Colon (tissue), 2 donors: Measurements from ENCODE around the gene MT2A.

Experiments used
- FAIRE-seq: peaks from 2 replicates; lab custom pipeline; 2012; peaks lifted over from hg19 to GRCh38; lab: Jason Lieb, UNC
- donor health status: control.
- donor health status: control.

The MT2A gene

DNA sequence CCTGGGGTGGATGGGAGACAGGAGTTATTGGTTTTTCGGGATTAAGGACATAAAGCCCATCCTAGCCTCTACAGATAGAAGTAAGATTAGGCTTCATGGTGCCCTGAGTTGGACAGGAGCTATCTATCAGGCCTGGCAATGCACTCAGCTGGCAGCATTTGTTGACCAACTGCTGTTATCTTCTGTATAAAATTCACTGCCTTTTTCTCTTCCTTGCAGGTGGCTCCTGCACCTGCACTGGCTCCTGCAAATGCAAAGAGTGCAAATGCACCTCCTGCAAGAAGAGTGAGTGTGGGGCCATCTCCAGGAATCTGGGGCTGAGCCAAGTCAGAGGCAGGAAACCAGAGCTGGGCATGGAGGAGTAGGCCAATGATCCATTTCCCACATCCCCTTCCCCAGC, 30.7 kb downstream of the MT2A start:
- FAIRE-seq = no peak

DNA sequence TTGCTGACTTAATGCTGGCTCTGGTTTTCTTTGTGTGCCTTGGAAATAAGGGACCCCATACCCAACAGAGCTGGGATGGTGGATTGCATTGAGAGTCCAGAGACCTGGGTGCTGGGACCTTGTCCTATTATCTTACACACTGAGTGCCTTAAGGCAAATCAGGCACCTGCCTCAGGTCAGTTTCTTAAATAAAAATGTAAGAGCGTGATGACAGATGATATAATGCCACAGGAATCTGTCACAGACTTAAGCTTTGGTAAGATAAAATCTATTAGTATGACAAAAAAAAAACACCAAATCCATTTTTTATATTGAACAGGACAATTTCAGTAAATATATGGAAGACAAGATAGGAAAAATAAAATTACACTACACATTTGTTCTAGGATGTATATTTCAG, 31.7 kb downstream of the MT2A start:
- no peak for FAIRE-seq

DNA sequence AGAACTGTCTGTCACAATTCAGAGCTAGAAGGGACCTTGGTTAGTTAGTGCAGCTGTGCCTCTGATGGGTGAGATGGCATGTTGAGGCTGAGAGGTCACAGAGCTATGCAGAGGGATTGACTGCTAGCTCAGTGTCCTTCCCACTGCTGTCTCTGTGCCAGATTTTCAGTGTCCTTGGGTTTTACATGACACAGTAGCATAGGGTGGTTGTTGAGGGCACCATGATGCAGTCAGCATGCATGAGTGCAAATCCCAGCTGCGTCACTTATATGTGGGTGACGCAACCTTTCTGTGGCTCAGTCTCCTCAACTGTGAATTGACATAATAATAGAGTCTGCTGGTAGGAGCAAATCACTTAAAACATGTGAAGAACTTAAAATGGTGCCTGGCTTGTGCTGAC, 32.8 kb downstream of the MT2A start:
- no peak for FAIRE-seq

DNA sequence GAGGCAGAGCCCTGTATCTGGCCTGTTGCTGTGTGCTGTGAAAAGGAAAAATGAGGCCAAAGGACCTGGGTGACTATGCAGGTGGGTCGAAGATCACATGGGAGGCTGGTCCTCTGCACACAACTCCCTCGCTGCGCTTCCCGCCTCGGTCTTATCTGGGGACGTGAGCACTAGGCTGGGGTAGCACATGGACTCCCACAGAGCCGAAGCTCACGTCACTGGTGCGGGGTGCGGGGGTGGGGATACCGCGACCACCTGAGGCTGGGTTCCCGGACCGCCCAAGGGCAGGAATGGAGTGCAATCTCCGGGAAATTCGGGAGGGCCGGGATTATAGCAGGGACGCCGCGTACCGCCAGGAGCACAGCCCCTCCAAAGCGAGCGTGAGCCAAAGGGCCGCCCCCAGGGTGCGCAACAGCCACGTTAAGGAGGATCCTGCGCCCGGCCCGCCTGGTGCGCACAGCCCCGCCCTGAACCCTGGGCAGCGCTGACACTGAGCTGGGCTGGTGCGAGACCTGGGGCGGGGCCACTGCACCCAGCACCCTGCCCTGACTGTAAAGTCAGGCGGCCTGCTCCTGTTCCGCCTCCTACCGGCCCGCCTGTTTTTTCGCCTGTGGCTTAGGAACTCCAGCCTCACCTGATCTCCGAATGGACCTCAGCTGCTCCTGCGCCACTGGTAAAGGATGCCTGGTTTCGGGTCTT, 34.8 kb downstream of the MT2A start:
- no peak for FAIRE-seq

DNA sequence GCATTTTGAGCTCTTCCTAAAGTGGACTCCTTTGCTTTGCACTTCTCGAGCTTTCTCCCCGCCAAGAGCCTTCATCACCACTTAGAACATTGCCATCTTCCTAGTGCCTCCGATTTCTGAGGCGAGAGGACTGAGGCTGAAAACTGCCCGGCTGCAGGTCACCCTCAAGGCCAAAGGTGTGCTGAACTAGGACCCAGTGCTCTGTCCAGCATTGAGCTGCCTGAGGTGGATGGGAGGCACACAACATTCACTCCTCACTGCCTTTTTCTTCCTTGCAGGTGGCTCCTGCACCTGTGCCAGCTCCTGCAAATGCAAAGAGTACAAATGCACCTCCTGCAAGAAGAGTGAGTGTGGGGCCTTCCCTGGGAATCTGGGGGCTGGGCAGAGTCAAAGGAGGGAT, 35.4 kb downstream of the MT2A start:
- FAIRE-seq = no peak

DNA sequence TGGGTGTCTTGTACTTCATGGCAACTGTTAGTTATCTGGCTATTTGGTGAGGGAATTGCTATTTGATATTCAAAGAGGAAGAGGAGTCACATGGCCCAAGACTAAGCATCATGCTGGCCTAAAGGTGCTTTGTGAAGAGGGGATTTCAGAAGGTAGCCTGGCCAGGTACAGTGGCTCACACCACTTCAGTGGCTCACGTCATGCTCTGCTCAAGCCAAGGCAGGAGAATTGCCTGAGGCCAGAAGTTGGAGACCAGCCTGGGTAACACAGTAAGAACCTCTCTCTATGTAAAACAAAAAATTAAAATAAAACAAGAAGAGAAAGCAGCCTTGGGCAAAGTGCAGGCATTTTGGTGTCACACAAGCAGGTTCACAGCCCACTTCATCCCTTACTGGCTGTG, 36.9 kb downstream of the MT2A start:
- no peak for FAIRE-seq

DNA sequence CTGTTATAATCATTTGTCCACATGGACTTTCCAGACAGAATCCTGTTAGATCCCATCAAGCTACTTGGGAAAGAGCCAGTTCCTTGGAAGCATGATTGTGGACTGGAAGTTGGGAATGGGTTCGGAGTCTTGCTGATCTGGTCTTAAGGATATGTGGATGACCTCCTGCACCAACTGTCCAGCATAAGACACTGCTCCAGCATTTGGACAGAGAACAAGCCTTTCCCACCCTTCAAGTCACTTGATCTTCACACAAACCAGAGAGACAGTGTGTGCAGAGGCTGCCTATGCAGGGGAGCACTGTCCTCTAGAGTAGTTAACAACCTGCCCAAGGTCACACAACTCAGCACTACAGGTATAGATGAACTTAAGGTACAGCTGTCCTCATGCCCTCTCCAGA, 37.5 kb downstream of the MT2A start:
- FAIRE-seq = no peak

DNA sequence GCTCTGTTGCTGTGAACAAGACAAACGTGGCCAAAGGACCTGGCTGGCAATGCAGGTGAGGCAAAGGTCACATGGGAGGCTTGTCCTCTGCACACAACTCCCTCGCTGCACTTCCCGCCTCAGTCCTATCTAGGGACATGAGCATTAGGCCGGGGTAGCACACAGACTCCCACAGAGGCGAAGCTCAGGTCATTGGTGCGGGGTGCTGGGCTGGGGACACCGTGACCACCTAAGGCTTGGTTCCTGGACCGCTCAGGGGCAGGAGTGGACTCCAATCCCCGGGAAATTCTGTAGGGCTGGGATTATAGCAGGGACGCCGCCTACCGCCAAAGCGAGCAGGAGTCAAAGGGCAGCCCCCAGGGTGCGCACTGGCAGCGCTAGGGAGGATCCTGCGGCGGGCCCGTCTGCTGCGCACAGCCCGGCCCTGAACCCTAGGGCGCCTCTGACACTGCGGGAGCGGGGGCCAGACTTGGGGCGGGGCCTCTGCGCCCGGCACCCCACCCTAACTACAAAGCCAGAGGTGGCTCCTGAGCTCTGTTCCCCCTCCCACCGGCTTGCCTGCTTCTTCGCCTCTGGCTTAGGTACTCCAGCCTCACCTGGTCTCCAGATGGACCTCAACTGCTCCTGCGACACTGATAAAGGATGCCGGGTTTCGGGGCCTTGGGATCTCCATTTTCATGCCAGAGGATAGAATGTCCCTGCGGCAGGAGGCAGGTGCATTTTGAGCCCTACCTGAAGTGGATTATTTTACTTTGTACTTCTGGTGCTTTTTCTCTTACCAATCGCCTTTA, 39.5 kb downstream of the MT2A start:
- no peak for FAIRE-seq

DNA sequence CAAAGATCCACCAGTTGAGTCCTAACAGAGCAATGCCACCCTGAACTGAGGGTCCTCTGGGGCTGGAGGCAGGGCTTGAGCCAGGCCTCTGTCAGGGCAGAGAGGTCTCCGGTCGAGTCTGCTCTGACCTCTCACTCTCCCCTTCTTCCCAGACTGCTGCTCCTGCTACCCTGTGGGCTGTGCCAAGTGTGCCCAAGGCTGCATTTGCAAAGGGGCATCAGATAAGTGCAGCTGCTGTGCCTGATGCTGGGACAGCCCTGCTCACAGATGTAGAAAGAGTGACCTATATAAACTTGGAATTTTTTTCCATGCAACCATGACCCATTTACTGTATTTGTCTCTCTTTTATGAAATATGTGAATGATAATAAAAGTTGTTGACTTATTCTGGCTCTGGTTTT, 40.9 kb downstream of the MT2A start:
- FAIRE-seq = no peak

DNA sequence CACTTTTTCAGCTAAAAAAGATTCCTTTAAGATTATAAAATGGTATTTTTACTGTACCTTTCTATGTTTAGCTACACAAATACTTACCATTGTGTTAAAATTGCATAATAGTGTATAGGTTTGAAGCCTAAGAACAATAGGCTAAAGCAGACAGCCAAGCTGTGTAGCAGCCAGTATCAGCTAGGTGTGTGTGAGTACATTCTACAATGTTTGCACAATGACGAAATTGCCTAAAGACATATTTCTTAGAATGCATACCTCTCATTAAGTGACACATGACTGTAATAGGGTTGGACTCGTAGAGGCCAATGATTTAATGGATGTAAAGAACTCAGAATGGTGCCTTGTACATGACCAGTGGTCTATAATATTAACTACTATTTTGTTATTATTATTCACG, 41.4 kb downstream of the MT2A start:
- FAIRE-seq = no peak

DNA sequence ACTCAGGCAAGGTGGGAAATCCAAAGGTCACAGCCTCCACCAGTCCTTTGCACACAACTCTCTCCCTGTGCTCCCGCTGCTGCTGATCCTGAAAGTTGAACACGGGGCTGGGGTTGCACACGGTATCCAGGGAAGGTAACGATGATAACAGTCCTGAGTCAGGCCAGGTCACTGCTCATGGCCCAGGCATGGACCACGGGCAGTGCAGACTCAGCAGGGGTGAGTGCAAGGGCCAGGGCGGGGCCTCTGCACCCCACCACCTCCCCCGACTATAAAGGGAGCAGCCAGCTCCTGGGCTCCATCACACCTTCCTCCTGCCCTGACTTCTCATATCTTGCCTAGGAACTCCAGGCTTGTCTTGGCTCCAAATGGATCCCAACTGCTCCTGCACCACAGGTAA, 43.2 kb downstream of the MT2A start, which contains the start of gene MT1B:
TSS of gene MT1B (plus strand) at position 301 of the 400 bp plus-strand sequence. CDS start at position 369, 68 bp downstream.
- FAIRE-seq = no peak

DNA sequence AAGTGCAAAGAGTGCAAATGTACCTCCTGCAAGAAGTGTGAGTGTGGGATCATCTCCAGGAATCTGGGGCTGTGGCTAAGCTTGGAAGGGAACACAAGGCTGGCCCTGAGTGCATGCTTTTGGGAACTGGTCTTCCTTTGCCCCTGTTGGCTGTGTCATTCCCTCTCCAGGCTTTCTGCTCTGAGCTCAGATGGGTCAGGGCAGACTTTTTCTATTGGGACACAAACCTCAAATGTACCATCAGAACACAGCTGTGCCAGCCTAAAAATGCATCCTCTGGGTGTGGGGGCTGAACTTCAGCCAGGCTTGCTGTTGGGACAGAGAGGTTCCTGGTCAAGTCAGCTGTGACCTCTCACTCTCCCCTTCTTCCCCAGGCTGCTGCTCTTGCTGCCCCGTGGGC, 44.2 kb downstream of the MT2A start:
- no peak for FAIRE-seq

DNA sequence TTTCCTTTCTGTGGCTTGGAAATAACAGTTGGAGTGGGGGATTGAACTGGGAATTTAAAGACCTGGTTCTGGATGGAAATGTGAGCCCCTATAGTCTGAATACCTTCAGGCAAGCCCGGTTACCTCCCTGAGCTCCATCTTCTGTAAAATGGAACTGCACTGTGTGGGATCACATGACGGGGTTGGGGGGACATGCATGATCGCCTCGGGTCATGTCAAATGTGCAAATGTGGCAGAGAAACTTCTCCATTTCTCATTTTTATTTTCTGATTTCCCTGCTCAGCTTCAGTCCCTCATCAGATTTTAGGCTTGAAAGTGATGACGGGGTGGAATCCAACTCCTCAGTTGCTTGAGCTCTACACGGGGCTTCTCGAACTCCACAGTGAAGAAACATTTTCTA, 44.8 kb downstream of the MT2A start:
- no peak for FAIRE-seq

DNA sequence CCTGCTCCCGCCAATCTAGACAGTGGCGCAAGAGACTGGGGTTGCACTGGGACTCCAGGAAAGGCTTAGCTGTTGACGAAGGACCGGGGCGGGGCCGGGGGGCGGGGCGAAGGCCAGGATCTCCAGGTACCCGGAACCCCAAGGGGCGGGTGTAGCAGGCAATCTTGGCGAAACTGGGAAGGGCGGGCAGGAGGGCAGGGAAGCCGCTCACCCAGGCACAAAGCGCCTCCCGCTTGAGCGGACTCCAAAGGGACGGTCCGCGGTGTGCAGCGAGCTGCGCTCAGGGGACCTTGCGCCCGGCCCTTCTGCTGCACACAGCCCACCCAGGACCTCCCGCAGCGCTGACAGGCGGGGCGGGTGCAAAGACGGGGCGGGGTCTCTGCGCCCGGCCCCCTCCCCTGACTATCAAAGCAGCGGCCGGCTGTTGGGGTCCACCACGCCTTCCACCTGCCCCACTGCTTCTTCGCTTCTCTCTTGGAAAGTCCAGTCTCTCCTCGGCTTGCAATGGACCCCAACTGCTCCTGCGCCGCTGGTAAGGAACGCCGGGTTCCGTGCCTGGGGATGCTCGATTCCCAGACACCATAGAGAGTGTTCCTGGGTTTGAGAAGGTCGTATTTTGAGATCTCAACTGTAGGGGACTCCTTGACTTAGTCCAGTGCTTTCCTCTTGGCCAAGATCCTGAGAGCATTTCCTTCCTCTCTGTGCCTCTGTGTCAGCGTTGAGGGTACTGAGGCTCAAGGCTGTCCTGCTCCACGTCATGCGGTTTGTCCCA, 49.4 kb downstream of the MT2A start, which contains the start of gene MT1F:
TSS of gene MT1F (plus strand) at position 405 of the 772 bp plus-strand sequence. CDS start at position 505, 100 bp downstream.
- FAIRE-seq = no peak

DNA sequence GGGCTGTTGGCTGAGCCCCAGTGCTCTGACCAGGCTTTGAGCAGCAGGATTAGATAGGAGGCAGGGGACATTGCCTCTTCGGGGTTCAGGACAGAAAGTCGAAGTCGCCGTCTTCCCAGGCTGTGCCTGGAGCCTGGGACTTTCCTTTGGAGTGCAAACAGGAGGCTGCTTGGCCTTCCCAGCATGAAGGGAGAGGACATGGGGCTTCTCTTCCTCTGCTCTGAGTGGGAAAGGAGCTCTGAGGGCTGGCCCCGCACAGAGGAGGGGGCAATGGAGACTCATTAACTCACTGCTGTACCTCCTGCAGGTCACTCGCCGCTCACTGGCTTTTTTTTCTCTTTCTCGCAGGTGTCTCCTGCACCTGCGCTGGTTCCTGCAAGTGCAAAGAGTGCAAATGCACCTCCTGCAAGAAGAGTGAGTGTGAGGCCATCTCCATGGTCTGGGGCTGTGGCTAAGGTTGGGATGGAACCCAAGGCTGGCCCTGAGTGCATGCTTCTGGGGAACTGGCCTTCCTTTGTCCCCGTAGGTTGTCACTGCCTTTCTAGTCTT, 50.0 kb downstream of the MT2A start:
- no peak for FAIRE-seq
